HG03039 (cell line): ENCODE results near the gene GOLGA1.
"Not testable (repeated sequence)": the region's sequence is repeated elsewhere in the genome, so short reads cannot be mapped to it uniquely, and the experiment has no call there.

Experiments used
- ATAC-seq: cut with Tn5 transposase; IDR thresholded peaks from one replicate; pipeline ENCODE4 v1.9.1; 2021; ENCODE audit warnings: mild to moderate bottlenecking, moderate library complexity; ENCODE audit not compliant: unreplicated experiment

GOLGA1 gene

DNA sequence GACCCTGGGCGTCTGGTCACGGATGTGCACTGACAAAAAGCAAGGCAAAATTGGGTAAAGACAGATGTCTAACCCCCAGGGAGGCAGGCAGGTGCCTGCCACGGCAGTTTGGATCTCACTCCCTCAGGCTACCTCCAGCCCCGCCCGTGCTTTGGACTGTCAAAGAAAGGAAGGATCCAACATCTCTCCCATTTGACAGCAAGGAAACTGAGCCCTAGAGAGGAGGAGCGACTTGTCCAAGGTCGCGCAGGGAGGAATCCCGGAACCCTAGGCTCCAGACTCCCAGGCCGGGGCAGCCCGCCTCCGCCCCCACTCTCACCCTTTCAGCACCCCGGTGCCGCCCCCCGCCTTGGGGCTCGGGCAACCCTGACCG, 376 bp downstream of the GOLGA1 start:
- peak; percentile 33 for ATAC-seq

DNA sequence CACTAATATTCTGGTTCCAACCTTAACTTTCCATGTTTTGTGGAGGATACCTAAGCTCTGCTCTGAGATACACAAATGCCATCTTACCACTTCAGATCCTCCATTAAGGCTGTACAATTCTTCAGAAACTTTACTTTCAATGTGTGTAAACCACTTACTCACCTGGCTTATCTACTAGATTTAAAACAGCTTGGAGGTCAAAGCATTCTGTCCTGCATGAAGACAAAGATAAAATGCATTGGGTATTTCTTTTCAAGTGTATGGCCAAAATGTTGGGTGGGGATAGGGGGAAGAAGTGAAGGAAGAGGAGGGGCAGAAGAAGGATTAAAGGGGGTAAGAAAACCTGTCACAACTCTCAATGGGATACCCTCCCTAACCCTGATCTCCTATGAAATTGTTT, 939 bp downstream of the GOLGA1 start:
- ATAC-seq = no peak

DNA sequence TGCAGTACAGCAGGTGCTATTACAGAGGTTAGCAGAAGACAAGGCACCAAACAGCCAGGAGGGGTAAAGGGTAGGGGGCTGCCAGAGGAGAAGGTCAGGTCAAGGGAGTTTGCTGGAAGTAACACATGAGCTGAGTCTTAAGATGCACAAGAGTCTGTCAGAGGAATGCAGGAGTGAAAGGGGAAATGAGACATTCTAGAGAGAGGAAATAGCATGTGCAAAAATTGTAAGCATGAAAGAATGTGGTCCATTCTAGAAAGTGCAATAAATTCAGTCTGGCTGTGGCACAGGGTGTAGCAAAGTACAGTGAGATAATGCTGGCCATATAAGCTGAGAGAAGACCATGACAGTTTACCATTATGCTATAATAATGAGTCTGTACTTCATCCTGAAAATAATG, 6.6 kb downstream of the GOLGA1 start:
- no peak for ATAC-seq

DNA sequence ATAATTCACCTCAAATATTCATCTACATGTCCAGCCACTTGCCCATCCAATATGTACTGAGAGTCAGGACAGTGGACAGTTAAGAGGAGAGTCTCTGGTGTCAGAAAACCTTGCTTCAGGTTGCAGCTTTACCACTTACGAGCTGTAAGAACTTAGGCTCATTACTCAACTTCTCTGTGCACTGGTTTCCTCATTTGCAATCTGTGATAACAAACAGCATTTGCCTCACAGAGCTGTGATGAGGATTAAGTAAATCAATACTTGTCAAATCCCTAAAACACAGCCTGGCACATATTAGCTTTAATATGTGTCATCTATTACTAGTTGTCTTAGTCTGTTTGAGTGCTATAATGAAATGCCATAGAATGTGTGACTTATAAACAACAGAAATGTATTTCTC, 8.6 kb downstream of the GOLGA1 start:
- ATAC-seq = no peak

DNA sequence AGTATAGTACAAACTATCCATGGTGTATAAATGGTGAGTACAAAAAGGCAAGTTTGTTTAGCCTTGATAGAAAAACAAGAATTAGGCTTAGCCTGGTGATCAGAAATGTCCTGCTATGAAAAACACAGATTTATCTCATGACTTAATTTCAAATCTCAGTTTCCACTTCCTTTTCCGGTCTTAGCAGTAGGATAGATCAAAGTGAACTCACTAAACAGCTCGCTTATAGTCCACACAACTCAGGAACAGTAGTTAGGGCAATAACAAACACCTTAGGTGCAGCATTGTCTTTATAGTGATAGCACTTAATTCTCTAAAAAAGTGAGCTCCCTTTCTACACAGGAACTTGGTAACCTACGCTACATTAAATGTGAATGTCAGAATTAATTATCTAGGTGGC, 11.4 kb downstream of the GOLGA1 start:
- no peak for ATAC-seq

DNA sequence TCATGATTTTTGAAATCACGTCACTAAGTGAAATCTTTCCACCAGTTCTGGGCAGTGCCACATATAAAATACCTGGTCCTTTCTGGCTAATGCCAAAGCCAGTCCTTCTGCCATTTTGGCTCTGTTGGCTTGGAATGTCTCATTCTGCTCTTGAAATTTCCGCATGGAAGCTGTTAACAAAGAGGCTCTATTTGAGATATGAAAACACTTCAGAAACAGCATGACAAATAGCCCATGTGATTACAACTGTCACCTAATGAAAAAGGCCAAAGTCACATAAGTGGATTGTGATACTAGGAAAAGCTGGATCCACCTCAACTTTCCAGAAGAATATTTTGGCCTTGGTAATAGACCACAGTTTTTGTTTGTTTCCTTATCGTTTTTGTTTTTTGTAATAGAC, 12.8 kb downstream of the GOLGA1 start:
- no peak for ATAC-seq

DNA sequence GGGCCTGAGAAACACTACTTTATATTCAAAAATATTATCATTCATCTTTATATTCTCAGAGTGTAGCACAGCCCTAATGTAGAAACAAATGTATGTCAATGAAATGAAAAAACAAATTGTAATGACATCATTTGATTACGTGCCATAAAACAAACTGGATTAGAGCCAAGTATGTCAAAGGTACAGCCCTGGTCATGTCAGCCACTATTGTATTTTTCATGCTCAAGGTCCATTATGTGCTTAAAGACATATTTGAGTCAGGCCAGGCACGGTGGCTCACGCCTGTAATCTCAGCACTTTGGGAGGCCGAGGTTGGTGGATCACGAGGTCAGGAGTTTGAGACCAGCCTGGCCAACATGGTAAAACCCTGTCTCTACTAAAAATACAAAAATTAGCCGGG, 20.5 kb downstream of the GOLGA1 start:
- not testable (repeated sequence) for ATAC-seq

DNA sequence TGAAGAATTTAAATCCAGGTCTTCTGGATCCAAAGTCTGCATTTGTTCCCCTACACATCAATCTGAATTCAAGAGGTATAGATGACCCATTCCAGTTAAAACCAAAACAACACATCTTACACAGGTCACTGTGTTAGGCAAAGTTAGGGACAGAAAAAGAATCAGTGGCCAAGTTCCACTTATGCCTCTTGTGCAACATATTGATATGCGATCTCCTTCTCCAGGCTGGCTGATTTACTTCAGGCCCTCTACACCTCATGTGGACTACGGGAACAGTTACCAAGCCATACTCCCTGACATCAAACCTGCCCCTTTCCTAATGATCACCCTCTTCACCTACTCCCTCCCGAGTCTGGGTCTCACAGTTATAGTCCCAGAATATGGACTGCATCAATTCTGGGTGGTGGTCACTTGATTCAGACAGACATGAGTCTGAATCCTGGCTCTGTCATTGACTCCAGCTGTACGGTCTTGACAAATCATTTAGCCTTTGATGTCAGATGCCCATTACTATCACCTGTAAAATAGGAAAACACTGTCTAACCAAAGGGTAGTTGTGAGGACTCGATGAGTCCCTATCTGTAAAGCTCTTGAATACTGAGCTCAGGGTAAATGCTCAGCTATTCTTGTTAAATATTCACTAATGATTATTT, 26.0 kb downstream of the GOLGA1 start:
- no peak for ATAC-seq

DNA sequence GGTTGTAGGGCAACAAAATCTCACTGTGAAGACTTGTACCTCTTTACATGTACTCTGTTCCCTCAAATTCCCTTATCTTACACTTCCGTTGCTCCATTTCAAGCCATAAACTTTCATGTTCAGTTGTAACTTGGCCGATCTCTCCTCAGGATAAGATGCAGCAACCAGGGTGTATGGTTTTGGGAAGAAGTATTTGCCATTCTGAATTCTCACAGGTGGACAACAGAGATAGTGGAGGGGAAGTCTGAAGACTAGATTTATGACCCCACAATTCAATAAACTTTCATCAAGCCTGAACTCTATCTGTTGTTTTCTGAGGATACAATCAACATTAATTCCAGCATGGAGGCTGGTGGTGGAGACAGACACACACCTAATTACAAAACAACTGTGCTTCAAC, 27.5 kb downstream of the GOLGA1 start:
- no peak for ATAC-seq

DNA sequence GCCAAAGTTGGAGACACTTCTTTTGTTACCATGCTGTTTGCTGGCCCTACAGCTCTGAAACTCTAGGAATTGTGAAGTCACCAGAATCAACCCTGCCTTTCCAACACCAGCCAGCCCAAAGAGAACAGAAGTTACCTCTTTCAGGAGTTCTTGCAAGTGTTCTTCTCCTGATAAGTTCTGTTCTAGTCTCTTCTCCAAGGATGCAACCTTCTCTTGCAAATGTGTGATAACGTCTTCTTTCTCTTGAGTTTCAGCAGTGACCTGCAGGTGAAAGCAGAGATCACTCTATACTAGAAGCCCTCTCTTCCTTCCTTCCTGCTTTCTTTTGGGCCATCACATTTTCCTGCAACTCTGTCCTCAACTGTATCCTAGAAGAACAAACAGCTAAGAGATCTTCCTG, 29.1 kb downstream of the GOLGA1 start:
- ATAC-seq = no peak

DNA sequence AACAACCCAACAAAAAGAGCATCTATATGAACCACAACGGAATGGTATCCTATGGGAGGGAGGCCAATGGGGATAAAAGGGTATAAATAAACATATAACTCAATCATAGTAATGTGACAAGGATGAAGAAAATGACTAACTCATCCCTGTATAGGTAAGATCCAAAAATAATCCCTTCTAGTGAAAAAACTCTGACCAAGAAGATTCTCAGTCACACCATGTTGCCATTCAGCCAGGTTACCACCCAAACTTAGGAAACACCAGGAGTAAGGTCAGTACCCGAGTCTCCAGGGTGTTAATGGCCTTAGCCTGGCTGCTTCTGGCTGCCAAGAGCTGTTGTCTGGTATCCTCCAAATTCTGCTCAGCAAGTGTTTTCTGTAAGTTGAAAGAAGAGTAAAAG, 32.8 kb downstream of the GOLGA1 start:
- no peak for ATAC-seq

DNA sequence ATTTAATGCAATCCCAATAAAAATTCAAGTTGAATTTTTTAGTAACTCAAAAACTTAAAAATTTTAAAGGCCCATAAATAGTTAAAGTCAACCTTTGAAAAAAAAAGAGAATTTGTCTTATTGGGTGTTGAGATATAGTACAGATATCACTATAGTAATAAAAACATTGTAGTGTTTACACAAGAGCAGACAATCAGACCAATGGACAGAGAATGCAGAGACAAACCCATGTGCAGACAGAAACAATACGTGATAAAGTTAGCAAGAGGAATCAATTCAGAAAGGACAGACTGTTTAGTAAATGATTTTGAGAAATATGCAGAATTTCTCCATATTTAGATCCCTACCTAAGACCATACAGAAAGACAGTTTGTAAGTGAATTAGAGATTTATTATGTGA, 33.9 kb downstream of the GOLGA1 start:
- no peak for ATAC-seq

DNA sequence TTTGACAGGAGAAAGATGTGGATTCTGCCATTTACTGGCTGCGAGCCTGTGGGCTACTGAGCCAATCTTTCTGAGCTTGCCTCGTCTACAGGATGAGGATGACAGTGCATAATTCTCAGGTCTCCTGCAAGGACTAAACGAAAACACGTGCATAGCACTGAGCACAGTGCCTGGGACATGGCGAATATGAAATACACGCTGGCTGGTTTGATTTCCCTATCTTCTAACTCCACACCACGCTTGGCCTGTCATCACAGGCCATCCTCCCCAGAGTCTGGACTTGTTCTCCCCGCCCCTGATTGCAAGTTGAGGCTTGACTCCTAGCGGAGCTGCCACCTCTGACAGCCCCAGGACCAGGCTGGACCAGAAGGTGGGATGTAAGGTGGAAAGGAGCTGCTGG, 41.0 kb downstream of the GOLGA1 start:
- no peak for ATAC-seq

DNA sequence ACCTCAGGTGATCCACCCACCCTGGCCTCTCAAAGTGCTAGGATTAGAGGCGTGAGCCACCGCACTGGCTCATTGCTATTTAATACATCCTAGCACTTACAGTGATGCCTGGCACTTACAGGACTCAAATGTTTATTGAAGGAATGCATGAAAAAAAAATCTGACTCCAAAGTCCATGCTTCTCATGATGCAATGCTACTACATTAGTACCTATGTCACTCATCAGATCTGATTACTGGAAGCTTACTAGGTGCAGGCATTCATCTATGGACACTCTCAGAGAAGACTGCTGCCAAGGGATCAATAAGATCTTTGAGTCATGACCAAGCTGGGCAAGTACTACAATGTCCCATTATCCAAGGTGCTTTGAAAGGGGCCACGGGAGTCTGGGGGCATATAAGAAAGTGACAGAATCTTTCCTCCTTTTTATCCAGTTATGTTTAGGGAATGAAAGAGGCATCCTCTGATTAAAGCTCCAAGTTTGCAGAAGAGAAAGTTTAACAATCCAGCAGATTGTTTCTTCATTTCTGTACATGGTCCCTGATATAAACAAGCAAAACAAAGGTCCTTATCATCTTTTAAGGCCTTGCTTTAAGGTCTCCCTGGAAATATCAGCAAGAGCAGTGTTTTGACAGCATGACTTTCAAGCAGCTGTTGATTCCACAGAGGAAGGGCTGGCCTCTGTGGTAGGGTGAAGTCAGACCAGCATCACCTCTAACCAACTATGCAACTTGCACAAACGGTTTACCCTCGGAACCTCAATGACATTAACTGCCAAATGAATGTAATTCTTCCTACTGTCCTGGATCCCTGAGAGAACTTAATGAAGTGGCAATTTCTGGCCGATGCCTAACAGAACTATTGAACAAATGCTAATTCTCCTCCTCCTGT, 43.1 kb downstream of the GOLGA1 start:
- ATAC-seq = no peak

DNA sequence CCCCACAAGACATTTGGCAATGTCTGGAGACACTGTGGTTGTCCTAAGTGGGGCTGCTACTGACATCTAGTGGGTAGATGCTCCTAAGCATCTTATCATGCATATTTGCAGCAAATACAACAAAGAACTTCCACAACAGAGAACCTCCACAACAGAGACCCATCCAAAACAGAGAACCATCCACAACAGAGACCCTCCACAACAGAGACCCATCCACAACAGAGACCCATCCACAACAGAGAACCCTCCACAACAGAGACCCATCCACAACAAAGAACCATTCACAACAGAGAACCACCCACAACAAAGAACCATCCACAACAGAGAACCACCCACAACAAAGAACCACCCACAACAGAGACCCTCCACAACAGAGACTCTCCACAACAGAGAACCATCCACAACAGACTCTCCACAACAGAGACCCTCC, 46.1 kb downstream of the GOLGA1 start:
- ATAC-seq = no peak

DNA sequence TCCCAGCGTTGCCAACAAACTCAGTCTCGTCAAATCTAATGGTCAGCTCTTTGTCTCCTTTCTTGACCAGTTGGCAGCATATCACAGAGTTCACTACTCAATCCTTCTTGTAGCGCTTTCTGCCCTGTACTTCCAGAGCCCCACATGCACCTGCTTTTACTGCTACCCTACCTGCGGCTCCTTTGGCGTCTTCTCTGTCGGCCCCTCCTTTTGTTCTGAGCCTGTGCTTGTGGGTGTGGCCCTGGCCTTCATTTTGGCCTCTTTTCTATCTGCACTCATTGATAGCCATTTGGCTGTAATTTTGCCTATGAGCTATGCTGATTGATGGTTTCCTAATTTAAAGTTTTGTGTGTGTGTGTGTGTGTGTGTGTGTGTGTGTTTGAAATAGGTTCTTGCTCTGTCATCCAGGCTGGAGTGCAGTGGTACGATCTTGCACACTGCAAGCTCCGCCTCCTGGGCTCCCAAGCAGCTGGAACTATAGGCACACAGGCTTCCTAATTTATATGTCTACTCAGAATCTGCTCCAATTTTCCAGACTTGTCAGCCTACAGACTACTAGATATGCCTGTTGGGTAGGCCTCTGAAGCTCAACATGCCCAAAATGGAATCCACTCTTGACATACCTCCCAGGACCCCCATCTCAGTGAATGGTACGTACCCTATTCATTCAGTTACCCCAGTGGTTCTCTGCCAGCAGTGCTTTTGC, 46.7 kb downstream of the GOLGA1 start:
- ATAC-seq = no peak

DNA sequence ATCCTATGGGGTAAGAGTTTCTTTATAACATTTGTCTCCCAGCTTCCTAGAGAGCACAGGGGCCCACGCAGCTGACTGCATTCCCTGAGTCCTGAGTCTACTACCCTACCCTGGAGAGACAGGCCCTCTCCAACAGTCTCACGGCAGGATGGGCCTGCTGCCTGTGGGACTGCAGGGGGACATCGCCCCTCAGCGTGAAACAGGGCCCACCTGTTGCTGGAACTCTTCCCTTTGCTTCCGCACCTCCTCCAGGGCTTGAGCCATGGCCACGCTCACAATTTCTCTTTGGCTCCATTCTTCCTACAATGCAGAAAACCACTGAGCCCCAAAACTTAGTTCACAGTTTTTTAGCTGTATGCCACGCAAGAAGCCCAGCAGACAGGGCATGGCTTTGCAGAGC, 50.7 kb downstream of the GOLGA1 start:
- no peak for ATAC-seq

DNA sequence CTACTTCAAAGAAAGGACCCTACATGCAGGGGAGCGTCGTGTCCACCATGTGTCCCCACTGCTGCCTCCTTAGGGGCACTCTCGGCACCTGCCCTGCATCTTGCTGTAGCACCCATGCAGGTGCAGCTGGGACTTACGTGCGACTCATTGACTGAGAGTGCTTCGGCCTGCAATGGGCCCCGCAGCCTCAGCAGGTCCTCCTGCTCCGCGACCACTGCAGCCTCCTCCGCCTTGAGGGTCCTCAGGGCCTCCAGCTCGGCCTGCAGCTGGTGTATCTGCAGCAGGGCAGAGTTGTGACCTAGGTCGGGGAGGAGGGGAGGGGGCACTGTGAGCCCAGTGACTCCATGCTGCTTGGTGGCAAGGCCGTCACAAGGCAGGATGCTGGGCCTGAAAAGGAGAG, 51.9 kb downstream of the GOLGA1 start:
- no peak for ATAC-seq

DNA sequence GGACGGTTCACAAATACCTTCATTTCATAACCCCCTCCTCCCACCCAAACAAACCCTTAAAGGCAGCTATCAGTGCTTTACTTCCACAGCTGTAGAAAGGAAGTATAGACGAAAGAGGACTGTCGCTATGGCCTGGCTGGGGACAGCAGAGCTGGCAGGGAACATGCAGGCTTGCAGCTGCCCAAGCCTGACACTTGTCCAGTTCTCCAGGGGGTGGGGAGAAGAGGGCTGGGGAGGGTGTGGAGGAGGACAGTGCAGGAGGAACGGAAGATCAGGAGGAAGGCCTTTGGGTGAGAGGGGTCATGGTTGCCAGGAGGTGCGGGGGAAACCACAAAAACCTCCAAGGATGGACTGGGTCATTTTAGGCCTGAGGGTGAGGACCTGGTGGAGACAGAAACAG, 53.1 kb downstream of the GOLGA1 start:
- no peak for ATAC-seq

DNA sequence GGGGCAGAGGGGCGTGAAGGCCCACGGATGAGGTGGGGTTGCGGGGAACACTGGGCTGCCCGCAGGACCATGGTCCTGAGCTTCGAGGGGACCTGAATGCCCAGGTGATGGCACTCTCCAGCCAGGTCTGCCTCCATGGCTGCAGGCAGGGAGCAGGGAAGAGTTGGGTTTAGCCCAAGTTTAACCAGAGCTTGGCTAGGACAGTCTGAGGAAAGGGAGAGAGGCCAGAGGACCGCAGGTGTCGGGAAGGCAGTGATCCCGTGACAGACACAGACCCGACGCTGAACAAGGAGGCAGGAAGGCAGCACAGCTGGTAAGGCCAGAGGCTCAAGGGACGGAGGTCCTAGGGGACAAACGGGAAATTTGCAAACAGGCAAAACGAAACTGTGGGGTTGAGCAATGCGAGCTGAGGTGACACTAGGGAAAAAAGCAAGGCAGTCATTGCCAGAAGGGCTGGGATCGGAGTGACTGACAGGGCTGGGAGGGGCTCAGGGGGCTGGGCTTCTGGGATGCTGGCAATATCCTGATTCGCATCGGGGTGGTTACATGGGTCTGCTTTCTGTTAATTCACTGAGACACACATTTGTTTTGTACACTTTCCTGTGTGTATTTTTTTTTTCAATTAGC, 53.9 kb downstream of the GOLGA1 start:
- no peak for ATAC-seq

DNA sequence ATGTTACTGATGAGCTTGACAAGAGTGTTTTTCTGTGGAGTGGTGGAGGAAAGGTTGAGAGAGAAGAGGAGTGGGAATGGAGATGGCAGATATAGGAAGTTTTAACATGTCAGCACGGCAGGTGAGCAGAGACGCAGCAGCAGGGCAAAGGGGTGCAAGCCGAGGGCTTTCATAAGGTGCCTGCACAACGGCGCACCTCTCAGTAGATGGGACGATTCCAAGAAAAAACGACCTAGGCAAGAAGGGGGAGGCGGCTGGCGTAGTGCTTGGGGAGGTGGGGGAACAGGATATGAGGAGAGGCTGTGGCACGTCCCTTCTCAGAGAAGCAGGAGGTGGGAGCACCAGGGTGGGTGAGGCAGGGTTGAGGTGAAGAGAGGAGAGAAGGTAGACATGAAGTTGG, 54.4 kb downstream of the GOLGA1 start:
- no peak for ATAC-seq

DNA sequence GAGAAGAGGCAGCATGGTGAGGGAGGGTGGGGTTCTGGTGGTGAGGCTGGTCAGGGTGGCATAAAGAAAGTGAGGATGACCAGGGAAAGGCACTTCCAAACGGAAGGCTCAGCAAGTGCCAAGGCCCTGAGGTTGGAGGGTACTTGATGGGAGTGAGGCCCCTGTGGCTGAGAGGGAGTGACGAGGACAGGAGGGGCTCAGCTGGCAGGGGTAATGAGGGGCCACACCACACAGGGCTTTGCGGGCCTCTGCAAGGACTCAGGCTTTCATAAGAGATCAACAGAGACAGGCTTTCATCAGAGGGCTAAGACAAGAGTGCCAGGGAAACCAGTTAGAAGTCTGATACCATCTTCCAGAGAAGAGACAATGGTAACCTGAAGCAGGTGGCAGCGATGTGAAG, 55.3 kb downstream of the GOLGA1 start:
- no peak for ATAC-seq
